ENCODE results near the gene PTP4A2.
"Not testable (repeated sequence)": the region's sequence is repeated elsewhere in the genome, so short reads cannot be mapped to it uniquely, and the experiment has no call there.

Gene PTP4A2

GRCh38 chr1:31926252-31926651 is 11.9 kb downstream of the PTP4A2 start:
- no peak for DNase-seq (ENCODE audit: low read depth in 1 of 2, low spot score in 1 of 2)

GRCh38 chr1:31925824-31926223 is 12.3 kb downstream of the PTP4A2 start:
- not testable (repeated sequence) for DNase-seq (ENCODE audit: low read depth in 1 of 2, low spot score in 1 of 2)

- DNase-seq (ENCODE audit: low read depth in 1 of 2, low spot score in 1 of 2): no peak
Measured at GRCh38 chr1:31924839-31925238, 13.3 kb downstream of the PTP4A2 start.

- no peak for DNase-seq (ENCODE audit: low read depth in 1 of 2, low spot score in 1 of 2)
Measured at GRCh38 chr1:31923901-31924535, 14.2 kb downstream of the PTP4A2 start.

- no peak for DNase-seq (ENCODE audit: low read depth in 1 of 2, low spot score in 1 of 2)
Measured at GRCh38 chr1:31920956-31921355, 17.2 kb downstream of the PTP4A2 start.

GRCh38 chr1:31919591-31919990 is 18.6 kb downstream of the PTP4A2 start:
- DNase-seq (ENCODE audit: low read depth in 1 of 2, low spot score in 1 of 2): no peak

GRCh38 chr1:31915438-31915837 is 22.7 kb downstream of the PTP4A2 start:
- DNase-seq (ENCODE audit: low read depth in 1 of 2, low spot score in 1 of 2): no peak

- no peak for DNase-seq (ENCODE audit: low read depth in 1 of 2, low spot score in 1 of 2)
Measured at GRCh38 chr1:31913968-31914367, 24.2 kb downstream of the PTP4A2 start.

- no peak for DNase-seq (ENCODE audit: low read depth in 1 of 2, low spot score in 1 of 2)
Measured at GRCh38 chr1:31912839-31913239, 25.3 kb downstream of the PTP4A2 start.

- no peak for DNase-seq (ENCODE audit: low read depth in 1 of 2, low spot score in 1 of 2)
Measured at GRCh38 chr1:31911994-31912780, 26.0 kb downstream of the PTP4A2 start.

GRCh38 chr1:31910933-31911332 is 27.2 kb downstream of the PTP4A2 start:
- no peak for DNase-seq (ENCODE audit: low read depth in 1 of 2, low spot score in 1 of 2)

GRCh38 chr1:31909691-31910090 is 28.5 kb downstream of the PTP4A2 start:
- DNase-seq (ENCODE audit: low read depth in 1 of 2, low spot score in 1 of 2): no peak

- no peak for DNase-seq (ENCODE audit: low read depth in 1 of 2, low spot score in 1 of 2)
Measured at GRCh38 chr1:31906557-31906956, 31.6 kb downstream of the PTP4A2 start.

GRCh38 chr1:31905681-31906080 is 32.5 kb downstream of the PTP4A2 start:
- no peak for DNase-seq (ENCODE audit: low read depth in 1 of 2, low spot score in 1 of 2)

GRCh38 chr1:31905093-31905509 is 33.1 kb downstream of the PTP4A2 start:
- DNase-seq (ENCODE audit: low read depth in 1 of 2, low spot score in 1 of 2): no peak

GRCh38 chr1:31904339-31905092 is 33.7 kb downstream of the PTP4A2 start:
- DNase-seq (ENCODE audit: low read depth in 1 of 2, low spot score in 1 of 2): no peak

- no peak for DNase-seq (ENCODE audit: low read depth in 1 of 2, low spot score in 1 of 2)
Measured at GRCh38 chr1:31902510-31902860, 35.7 kb downstream of the PTP4A2 start.

GRCh38 chr1:31901838-31902509 is 36.2 kb downstream of the PTP4A2 start:
- no peak for DNase-seq (ENCODE audit: low read depth in 1 of 2, low spot score in 1 of 2)

- DNase-seq (ENCODE audit: low read depth in 1 of 2, low spot score in 1 of 2): no peak
Measured at GRCh38 chr1:31900790-31901189, 37.4 kb downstream of the PTP4A2 start.

GRCh38 chr1:31897526-31898100 is 40.6 kb downstream of the PTP4A2 start:
- DNase-seq (ENCODE audit: low read depth in 1 of 2, low spot score in 1 of 2): no peak

Measured in stimulated activated CD4-positive, alpha-beta T cell treated with anti-CD3 and anti-CD28 coated beads, Interleukin-15, amount 100 ng/mL, for 1 hour (primary cell).